D721Med (cell line): ENCODE results near the gene JAKMIP1.

ENCODE experiments used
- DNase-seq: peaks from one replicate; pipeline ENCODE4 v3.0.0; 2011; ENCODE audit warnings: low spot score; ENCODE audit not compliant: insufficient read length
- FAIRE-seq: peaks from 2 replicates; lab custom pipeline; 2011; peaks lifted over from hg19 to GRCh38; lab: Jason Lieb, UNC
- CTCF ChIP-seq: IDR thresholded peaks from 2 replicates; pipeline ENCODE4 v1.5.1; 2012; ENCODE audit warnings: mild to moderate bottlenecking, control low read depth; ENCODE audit not compliant: insufficient read depth; ENCODE audit errors: missing control alignments

JAKMIP1 gene

GRCh38 chr4:6228158-6229067 is 28.1 kb upstream of the JAKMIP1 start:
- no peak for FAIRE-seq
- no peak for DNase-seq
- no peak for TF ChIP-seq CTCF

- FAIRE-seq (no peak), DNase-seq (no peak)
- TF ChIP-seq CTCF: no peak
These were observed 27.2 kb upstream of the JAKMIP1 start for GRCh38 chr4:6227412-6228157.

- TF ChIP-seq CTCF: no peak
- no peak for DNase-seq
- no peak for FAIRE-seq
These were observed 26.2 kb upstream of the JAKMIP1 start for GRCh38 chr4:6226506-6226905.

- TF ChIP-seq CTCF: no peak
- DNase-seq (no peak), FAIRE-seq (no peak)
These were observed 25.1 kb upstream of the JAKMIP1 start for GRCh38 chr4:6225469-6225868.

GRCh38 chr4:6224735-6225134 is 24.4 kb upstream of the JAKMIP1 start:
- no peak for TF ChIP-seq CTCF
- no peak for DNase-seq
- no peak for FAIRE-seq

- no peak for DNase-seq
These were observed 22.5 kb upstream of the JAKMIP1 start for GRCh38 chr4:6222761-6223292.

More at GRCh38 chr4:6222761-6223292, 22.5 kb upstream of the JAKMIP1 start:
- no peak for FAIRE-seq
- no peak for TF ChIP-seq CTCF
